ENCODE data around the gene MIER2. TPM values are rescaled to one million over a fixed set of nuclear protein-coding genes. Genes with fewer than 3 reads are reported as not detected.
"Not testable (repeated sequence)": the region's sequence is repeated elsewhere in the genome, so short reads cannot be mapped to it uniquely, and the experiment has no call there.

MIER2 gene
- polyA plus RNA-seq, 1 donor from 2014 or later, result 16.0 TPM

GRCh38 chr19:386189-386588 is 41.6 kb upstream of the MIER2 start:
- H2AFZ ChIP-seq (ENCODE audit: low read depth, low read length); H3K4me2 ChIP-seq (ENCODE audit: low read length); H3K9me3 ChIP-seq (ENCODE audit: low read length); H4K20me1 ChIP-seq (ENCODE audit: insufficient read depth); H3F3A ChIP-seq (ENCODE audit: insufficient read depth, low read length, poor library complexity, severe bottlenecking); H3K9me2 ChIP-seq (ENCODE audit: insufficient read depth, low read length); H3K27ac ChIP-seq (ENCODE audit: low read length); H3K9ac ChIP-seq (ENCODE audit: low read length); H3K36me3 ChIP-seq (ENCODE audit: insufficient read depth, low read length); H3K27me3 ChIP-seq (ENCODE audit: insufficient read depth, low read depth, low read length); H3K4me3 ChIP-seq (ENCODE audit: low read length); H3K79me2 ChIP-seq (replicated peaks; ENCODE audit: insufficient read depth, low read length): not testable (repeated sequence)

GRCh38 chr19:384799-385169 is 40.2 kb upstream of the MIER2 start:
- Histone ChIP-seq H3K4me3 (ENCODE audit: low read length) (no peak overlapping the region), H3K27me3 (ENCODE audit: insufficient read depth, low read depth, low read length) (no peaks in the 10 kb centered on the region), H3K79me2 (replicated peaks; ENCODE audit: insufficient read depth, low read length) (no peaks in the 10 kb centered on the region), H3K9me2 (ENCODE audit: insufficient read depth, low read length) (no peaks in the 10 kb centered on the region), H3F3A (ENCODE audit: insufficient read depth, low read length, poor library complexity, severe bottlenecking) (no peaks in the 10 kb centered on the region), H3K4me2 (ENCODE audit: low read length) (no peak overlapping the region), H2AFZ (ENCODE audit: low read depth, low read length) (no peak overlapping the region), H3K36me3 (ENCODE audit: insufficient read depth, low read length) (no peaks in the 10 kb centered on the region), H3K9ac (ENCODE audit: low read length) (no peak overlapping the region), H4K20me1 (ENCODE audit: insufficient read depth) (no peaks in the 10 kb centered on the region), H3K27ac (ENCODE audit: low read length) (no peak overlapping the region), H3K9me3 (ENCODE audit: low read length) (no peaks in the 10 kb centered on the region)
- no peak for TF ChIP-seq CTCF (IDR thresholded peaks at IDR 0.05; ENCODE audit: poor library complexity, severe bottlenecking)
- TF ChIP-seq POLR2AphosphoS5 (IDR thresholded peaks at IDR 0.05), result no peak

GRCh38 chr19:383922-384798 is 39.6 kb upstream of the MIER2 start:
- Histone ChIP-seq H3K4me3 (ENCODE audit: low read length) (no peak overlapping the region), H3K9ac (ENCODE audit: low read length) (no peak overlapping the region), H3K4me2 (ENCODE audit: low read length) (no peak overlapping the region), H3K27ac (ENCODE audit: low read length) (no peak overlapping the region), H4K20me1 (ENCODE audit: insufficient read depth) (no peaks in the 10 kb centered on the region), H3K9me3 (ENCODE audit: low read length) (no peaks in the 10 kb centered on the region), H3K36me3 (ENCODE audit: insufficient read depth, low read length) (no peaks in the 10 kb centered on the region), H2AFZ (ENCODE audit: low read depth, low read length) (no peak overlapping the region), H3K9me2 (ENCODE audit: insufficient read depth, low read length) (no peaks in the 10 kb centered on the region), H3F3A (ENCODE audit: insufficient read depth, low read length, poor library complexity, severe bottlenecking) (no peaks in the 10 kb centered on the region), H3K79me2 (replicated peaks; ENCODE audit: insufficient read depth, low read length) (no peaks in the 10 kb centered on the region), H3K27me3 (ENCODE audit: insufficient read depth, low read depth, low read length) (no peaks in the 10 kb centered on the region)
- TF ChIP-seq REST (IDR thresholded peaks at IDR 0.05; ENCODE audit: borderline replicate concordance) (no peak), EZH2 (IDR thresholded peaks at IDR 0.05; ENCODE audit: borderline replicate concordance, insufficient read depth, low read length, poor library complexity, severe bottlenecking) (no peak), TAF1 (IDR thresholded peaks at IDR 0.05; ENCODE audit: low read depth) (no peak), POLR2AphosphoS5 (IDR thresholded peaks at IDR 0.05) (no peak), SMC3 (conservative IDR thresholded peaks at IDR 0.05; ENCODE audit: poor library complexity) (no peak), EP300 (conservative IDR thresholded peaks at IDR 0.05; ENCODE audit: poor library complexity, severe bottlenecking) (no peak)

Measured in neural cell (in vitro differentiated cells).